Activated T-helper 1 cell treated with Interleukin-2 at 50 U/mL for 16 hours (primary cell): Measurements from ENCODE around the gene TRMT61A.
"Not testable (repeated sequence)": the region's sequence is repeated elsewhere in the genome, so short reads cannot be mapped to it uniquely, and the experiment has no call there.

ENCODE experiments used
- DNase-seq: peaks from one replicate; pipeline ENCODE4 v3.0.0-alpha.2; 2020; ENCODE audit warnings: low read depth

TRMT61A gene

GRCh38 chr14:103522649-103523574, 6.1 kb upstream of the TRMT61A start, which contains the start of gene CKB:
CKB (minus strand) TSS chr14:103522830; CDS start chr14:103522493, 337 bp downstream.
- DNase-seq, result no peak

GRCh38 chr14:103523575-103523954, 5.4 kb upstream of the TRMT61A start:
- DNase-seq, result no peak

GRCh38 chr14:103524002-103524935, 4.7 kb upstream of the TRMT61A start:
- no peak for DNase-seq

GRCh38 chr14:103525430-103526246, 3.4 kb upstream of the TRMT61A start:
- not testable (repeated sequence) for DNase-seq

GRCh38 chr14:103526247-103526913, 2.6 kb upstream of the TRMT61A start:
- DNase-seq, result no peak

GRCh38 chr14:103526914-103527248, 2.1 kb upstream of the TRMT61A start:
- no peak for DNase-seq

GRCh38 chr14:103527408-103528145, 1.4 kb upstream of the TRMT61A start:
- no peak for DNase-seq

GRCh38 chr14:103528146-103528586, 830 bp upstream of the TRMT61A start:
- DNase-seq, result no peak

- no peak for DNase-seq
These were observed 678 bp downstream of the TRMT61A start for GRCh38 chr14:103529383-103530365.

- DNase-seq, result no peak
These were observed 1.4 kb downstream of the TRMT61A start for GRCh38 chr14:103530390-103530789.

GRCh38 chr14:103530831-103531230, 1.8 kb downstream of the TRMT61A start:
- DNase-seq, result no peak

GRCh38 chr14:103531421-103532215, 2.6 kb downstream of the TRMT61A start:
- DNase-seq, result no peak

- no peak for DNase-seq
These were observed 3.5 kb downstream of the TRMT61A start for GRCh38 chr14:103532216-103533136.

- no peak for DNase-seq
These were observed 4.4 kb downstream of the TRMT61A start for GRCh38 chr14:103533137-103533998.

- no peak for DNase-seq
These were observed 5.1 kb downstream of the TRMT61A start for GRCh38 chr14:103533999-103534575.

- no peak for DNase-seq
These were observed 5.6 kb downstream of the TRMT61A start for GRCh38 chr14:103534576-103535061.
